IMR-90 (cell line): ENCODE measurements around the gene TAF3. TPM values are rescaled to one million over a fixed set of nuclear protein-coding genes. Genes with fewer than 3 reads are reported as not detected.

ENCODE experiments used
- ATAC-seq: fragments of 200-7000 bp; cut with Tn5 transposase; 2 replicates; pipeline ENCODE4 v1.9.1; 2020; ENCODE audit warnings: low read depth, mild to moderate bottlenecking, moderate library complexity
- BruUV-seq: library from RNA; stranded (reverse); fragments of 400-500 nt; replicated peaks from 2 replicates; lab custom pipeline; 2021; lab: Mats Ljungman, UMichigan
- CTCF ChIA-PET: fragments of 300-600 bp; formaldehyde crosslinking; extraction: SDS; loops from one replicate; lab custom pipeline; 2021; ENCODE audit warnings: antibody characterized with exemption; lab: Yijun Ruan, JAX
- POLR2A ChIA-PET: fragments of 300-600 bp; sonication (Branson Sonifier 250); formaldehyde crosslinking; loops from one replicate; lab custom pipeline; 2022; ENCODE audit warnings: antibody characterized with exemption; ENCODE audit not compliant: unreplicated experiment; lab: Charles Lee
- DNase-seq: peaks from one replicate; pipeline ENCODE4 v3.0.0; 2013
- H2AFZ ChIP-seq: replicated peaks from 2 replicates; pipeline ENCODE3; 2013; ENCODE audit warnings: low read length, mild to moderate bottlenecking; ENCODE audit not compliant: poor library complexity
- H2AK5ac ChIP-seq: 2 replicates; pipeline ENCODE4 v1.6.1; 2013; ENCODE audit warnings: low read depth, low read length, inconsistent platforms
- H2AK9ac ChIP-seq: replicated peaks from 2 replicates; pipeline ENCODE3; 2013; ENCODE audit warnings: mild to moderate bottlenecking, low read depth, low read length, moderate library complexity; ENCODE audit not compliant: poor library complexity
- H2BK120ac ChIP-seq: 2 replicates; pipeline ENCODE4 v1.6.1; 2013; ENCODE audit warnings: low read depth, low read length, inconsistent platforms
- H2BK15ac ChIP-seq: 3 replicates; pipeline ENCODE4 v1.6.1; 2013; ENCODE audit warnings: low read depth, low read length, inconsistent platforms
- H2BK20ac ChIP-seq: 2 replicates; pipeline ENCODE4 v1.6.1; 2013; ENCODE audit warnings: low read depth, mild to moderate bottlenecking, inconsistent platforms, low read length, moderate library complexity
- H2BK5ac ChIP-seq: 2 replicates; pipeline ENCODE4 v1.6.1; 2013; ENCODE audit warnings: mild to moderate bottlenecking, low read depth, low read length, inconsistent platforms; ENCODE audit not compliant: poor library complexity, severe bottlenecking
- H3K14ac ChIP-seq: replicated peaks from 2 replicates; pipeline ENCODE4 v1.6.1; 2013; ENCODE audit warnings: low read depth, low read length, inconsistent platforms
- H3K18ac ChIP-seq: 2 replicates; pipeline ENCODE4 v1.6.1; 2013; ENCODE audit warnings: low read depth, low read length, control low read depth
- H3K23ac ChIP-seq: 2 replicates; pipeline ENCODE4 v1.6.1; 2013; ENCODE audit warnings: low read depth, low read length, inconsistent platforms
- H3K27ac ChIP-seq: 2 replicates; pipeline ENCODE4 v1.5.1; 2013; ENCODE audit warnings: mild to moderate bottlenecking, control low read depth, low read length; ENCODE audit not compliant: insufficient read depth
- H3K27me3 ChIP-seq: 2 replicates; pipeline ENCODE4 v1.6.1; 2013; ENCODE audit warnings: low read length; ENCODE audit not compliant: control insufficient read depth, insufficient read depth
- H3K36me3 ChIP-seq: 2 replicates; pipeline ENCODE4 v1.6.1; 2013; ENCODE audit warnings: low read length, mixed read lengths; ENCODE audit not compliant: control insufficient read depth, insufficient read depth
- H3K4ac ChIP-seq: 2 replicates; pipeline ENCODE4 v1.6.1; 2013; ENCODE audit warnings: low read depth, low read length, inconsistent platforms
- H3K4me1 ChIP-seq: 2 replicates; pipeline ENCODE4 v1.6.1; 2013; ENCODE audit warnings: low read length, mixed read lengths; ENCODE audit not compliant: control insufficient read depth, insufficient read depth
- H3K4me2 ChIP-seq: 2 replicates; pipeline ENCODE4 v1.6.1; 2013; ENCODE audit warnings: low read depth, mild to moderate bottlenecking, control low read depth, low read length, moderate library complexity
- H3K4me3 ChIP-seq: 2 replicates; pipeline ENCODE4 v1.5.1; 2013; ENCODE audit warnings: low read depth, mild to moderate bottlenecking, control low read depth, low read length, moderate library complexity; ENCODE audit not compliant: insufficient read depth
- H3K56ac ChIP-seq: 2 replicates; pipeline ENCODE4 v1.6.1; 2013; ENCODE audit warnings: low read length, inconsistent platforms; ENCODE audit not compliant: insufficient read depth; ENCODE audit errors: extremely low read depth
- H3K79me1 ChIP-seq, 2 experiments: 2 replicates each; pipeline ENCODE4 v1.6.1; 2013; ENCODE audit warnings: low read length in 2 of 2, inconsistent platforms in 1 of 2, low read depth in 1 of 2
- H3K9ac ChIP-seq: 2 replicates; pipeline ENCODE4 v1.6.1; 2013; ENCODE audit warnings: low read depth, low read length, control low read depth
- H3K9me1 ChIP-seq: 2 replicates; pipeline ENCODE4 v1.6.1; 2013; ENCODE audit warnings: low read length, inconsistent platforms; ENCODE audit not compliant: insufficient read depth
- H3K9me3 ChIP-seq: 2 replicates; pipeline ENCODE4 v1.6.1; 2013; ENCODE audit warnings: low read length; ENCODE audit not compliant: control insufficient read depth, insufficient read depth
- H4K20me1 ChIP-seq: 2 replicates; pipeline ENCODE4 v1.6.1; 2013; ENCODE audit warnings: low read length, inconsistent platforms; ENCODE audit not compliant: insufficient read depth
- H4K5ac ChIP-seq: 2 replicates; pipeline ENCODE4 v1.6.1; 2013; ENCODE audit warnings: mild to moderate bottlenecking, low read depth, low read length, control low read depth
- H4K8ac ChIP-seq, 2 experiments: 2 replicates each; pipeline ENCODE4 v1.6.1; 2013; ENCODE audit warnings: low read depth in 2 of 2, low read length in 2 of 2, control low read depth in 1 of 2, inconsistent platforms in 1 of 2
- H4K91ac ChIP-seq: 2 replicates; pipeline ENCODE4 v1.6.1; 2013; ENCODE audit warnings: low read depth, low read length, inconsistent platforms; ENCODE audit not compliant: insufficient read depth
- CHD1 ChIP-seq: IDR thresholded peaks from 2 replicates; pipeline ENCODE4 v1.6.1; 2012; ENCODE audit warnings: low read depth, low read length, improper control_type of control experiment
- CTCF ChIP-seq: conservative IDR thresholded peaks from 2 replicates; pipeline ENCODE4 v1.5.1; 2012; ENCODE audit warnings: mild to moderate bottlenecking, low read depth, low read length, improper control_type of control experiment
- MAFK ChIP-seq: IDR thresholded peaks from 2 replicates; pipeline ENCODE4 v1.6.1; 2012; ENCODE audit warnings: low read depth, low read length, improper control_type of control experiment
- NFE2L2 ChIP-seq: fragments of 150-350 bp; IDR thresholded peaks from 2 replicates; pipeline ENCODE4 v1.6.1; 2016; ENCODE audit warnings: low read depth, mild to moderate bottlenecking, low read length
- RCOR1 ChIP-seq: IDR thresholded peaks from 2 replicates; pipeline ENCODE4 v1.6.1; 2012; ENCODE audit warnings: mild to moderate bottlenecking, low read length, improper control_type of control experiment; ENCODE audit not compliant: insufficient replicate concordance
- whole genome bisulfite sequencing, 2 experiments: methylation state at CpG; one replicate each; pipeline versions ENCODE4 v1.1.5 to v1.1.7; 2013; ENCODE audit warnings: missing lambda C conversion rate in 2 of 2; ENCODE audit not compliant: insufficient read length in 1 of 2; ENCODE audit errors: extremely low coverage in 2 of 2; 5-methylcytosine and 5-hydroxymethylcytosine counted together
- dilution Hi-C: fragments of 300-500 bp; cut with HindIII; formaldehyde crosslinking; loops from one replicate; pipeline ENCODE4 v1.14.3; 2018; ENCODE audit warnings: low sequenced_read_pairs; ENCODE audit not compliant: unreplicated experiment
- in situ Hi-C: fragments of 300-500 bp; cut with MboI; formaldehyde crosslinking; loops from 3 replicates; pipeline ENCODE4 v1.14.3; 2019; ENCODE audit warnings: low sequenced_read_pairs, inconsistent platforms, mixed read lengths
- intact Hi-C: fragments of 100-400 bp; cut with micrococcal nuclease; formaldehyde crosslinking; loops from 2 replicates; pipeline ENCODE4 v1.10.0; 2022
- polyA plus RNA-seq, 3 experiments: library from polyadenylated mRNA; depleted of rRNA; stranded (reverse); fragments of >200 nt; gene quantifications; 2 replicates each; pipeline ENCODE4 v1.2.3, GENCODE V29; 2012; ENCODE audit warnings: low replicate concordance in 1 of 3
- total RNA-seq: library from RNA; depleted of rRNA; stranded (reverse); fragments of >200 nt; gene quantifications from 2 replicates; pipeline ENCODE4 v1.2.3, GENCODE V29; 2012

TAF3 gene
- total and polyA plus RNA-seq, 2 of the 4 experiments (the other 2 are of a cell fraction) = 1.4 to 2.3 TPM

- Histone ChIP-seq H3K9me3 (no peaks in the 10 kb centered on the region; the same call in 1 of the 2 replicates), H3K18ac (peak overlapping the region; percentile 75), H2BK15ac (peak overlapping the region; percentile 74; the same call in 1 of the 3 replicates), H3K9me1 (peaks cover 12% of the 10 kb centered on the region), H3K9ac (no peak overlapping the region), H2AFZ (no peak overlapping the region), H3K27ac (no peak overlapping the region), H3K4me1 (peaks cover 20% of the 10 kb centered on the region), H4K20me1 (no peaks in the 10 kb centered on the region), H2BK5ac (peak overlapping the region; percentile 92), H4K8ac (peak overlapping the region in 1 of 2 experiments; percentile 53; a peak in 1 of 4 replicates), H4K91ac (peak overlapping the region; percentile 84), H3K4ac (peak overlapping the region; percentile 72; the same call in 1 of the 2 replicates), H3K14ac (peak overlapping the region; percentile 68; the same call in 1 of the 2 replicates), H3K56ac (no peak overlapping the region), H4K5ac (no peak overlapping the region), H3K36me3 (no peaks in the 10 kb centered on the region), H2AK9ac (no peak overlapping the region), H2BK120ac (peak overlapping the region; percentile 86), H3K27me3 (no peaks in the 10 kb centered on the region), H3K23ac (no peak overlapping the region), H2AK5ac (peak overlapping the region; percentile 84; the same call in 1 of the 2 replicates), H3K4me2 (no peak overlapping the region), H3K79me1 (peaks cover 18 to 47% of the 10 kb centered on the region in 2 experiments), H2BK20ac (peak overlapping the region; percentile 69; the same call in 1 of the 2 replicates), H3K4me3 (no peak overlapping the region)
- dilution Hi-C loops (no loop called here), in situ Hi-C loops (no loop called here), intact Hi-C loops (no loop called here)
- DNase-seq (no peak), ATAC-seq (no peak)
- WGBS, 2 experiments = no CpG with 5 or more reads among the region's 3 CpGs
- no TSS peak for BruUV-seq
- ChIA-PET CTCF (no interaction called here), POLR2A (no interaction called here)
- no peak for TF ChIP-seq NFE2L2
- TF ChIP-seq RCOR1 = no peak
- TF ChIP-seq CHD1 = no peak
- TF ChIP-seq MAFK = no peak
- TF ChIP-seq CTCF = no peak
Measured at GRCh38 chr10:7952266-7952665, 134.0 kb downstream of the TAF3 start.
